ENCODE data around the gene HDAC3.

The HDAC3 gene

GRCh38 chr5:141597814-141598213 is 38.8 kb downstream of the HDAC3 start:
- TF ChIP-seq CTCF (IDR thresholded peaks at IDR 0.05; ENCODE audit: control insufficient read depth, insufficient read depth, low read depth, low read length, missing control alignments): no peak
- DNase-seq (ENCODE audit: low read depth): no peak
- H3K4me3 ChIP-seq (ENCODE audit: control insufficient read depth, low read depth, low read length): no peak overlapping the region

GRCh38 chr5:141597394-141597793 is 39.3 kb downstream of the HDAC3 start:
- DNase-seq (ENCODE audit: low read depth): no peak
- no peak overlapping the region for H3K4me3 ChIP-seq (ENCODE audit: control insufficient read depth, low read depth, low read length)

GRCh38 chr5:141596867-141597266 is 39.8 kb downstream of the HDAC3 start:
- TF ChIP-seq CTCF (IDR thresholded peaks at IDR 0.05; ENCODE audit: control insufficient read depth, insufficient read depth, low read depth, low read length, missing control alignments): no peak
- DNase-seq (ENCODE audit: low read depth): no peak
- H3K4me3 ChIP-seq (ENCODE audit: control insufficient read depth, low read depth, low read length): no peak overlapping the region

More at GRCh38 chr5:141597394-141597793, 39.3 kb downstream of the HDAC3 start:
- no peak for TF ChIP-seq CTCF (IDR thresholded peaks at IDR 0.05; ENCODE audit: control insufficient read depth, insufficient read depth, low read depth, low read length, missing control alignments)

- DNase-seq (ENCODE audit: low read depth): no peak
- no peak overlapping the region for H3K4me3 ChIP-seq (ENCODE audit: control insufficient read depth, low read depth, low read length)
- TF ChIP-seq CTCF (IDR thresholded peaks at IDR 0.05; ENCODE audit: control insufficient read depth, insufficient read depth, low read depth, low read length, missing control alignments): no peak
These were observed 46.5 kb downstream of the HDAC3 start for GRCh38 chr5:141590127-141590526.

GRCh38 chr5:141586246-141586645 is 50.4 kb downstream of the HDAC3 start:
- TF ChIP-seq CTCF (IDR thresholded peaks at IDR 0.05; ENCODE audit: control insufficient read depth, insufficient read depth, low read depth, low read length, missing control alignments): no peak
- DNase-seq (ENCODE audit: low read depth): no peak
- H3K4me3 ChIP-seq (ENCODE audit: control insufficient read depth, low read depth, low read length): no peak overlapping the region

- no peak for DNase-seq (ENCODE audit: low read depth)
- no peak overlapping the region for H3K4me3 ChIP-seq (ENCODE audit: control insufficient read depth, low read depth, low read length)
- TF ChIP-seq CTCF (IDR thresholded peaks at IDR 0.05; ENCODE audit: control insufficient read depth, insufficient read depth, low read depth, low read length, missing control alignments): no peak
These were observed 51.1 kb downstream of the HDAC3 start for GRCh38 chr5:141585594-141585993.

GRCh38 chr5:141574122-141574510 is 62.5 kb downstream of the HDAC3 start:
- H3K4me3 ChIP-seq (ENCODE audit: control insufficient read depth, low read depth, low read length): no peak overlapping the region
- no peak for TF ChIP-seq CTCF (IDR thresholded peaks at IDR 0.05; ENCODE audit: control insufficient read depth, insufficient read depth, low read depth, low read length, missing control alignments)
- DNase-seq (ENCODE audit: low read depth): no peak

Data from AG09309 (cell line).